Right lobe of liver (tissue), 4 donors: Measurements from ENCODE around the gene EBNA1BP2.

ENCODE experiments used
- CTCF ChIP-seq, 4 donors: fragments of 200-600 bp in 3 of 4; fragments of 450-650 bp in 1 of 4; IDR thresholded peaks; one replicate each; pipeline versions ENCODE4 v1.5.1 to v1.8.0; 2016 to 2022; ENCODE audit warnings: antibody characterized with exemption in 4 of 4, mild to moderate bottlenecking in 2 of 4
- POLR2A ChIP-seq: fragments of 450-650 bp; IDR thresholded peaks from one replicate; pipeline ENCODE4 v1.6.1; 2017; ENCODE audit warnings: antibody characterized with exemption, mild to moderate bottlenecking
- donor health status: DM: no; HTN: no; CAD: no.
- donor health status: DM: no; HTN: no; CAD: no.
- donor health status: DM: no; HTN: yes; CAD: no.

DNA sequence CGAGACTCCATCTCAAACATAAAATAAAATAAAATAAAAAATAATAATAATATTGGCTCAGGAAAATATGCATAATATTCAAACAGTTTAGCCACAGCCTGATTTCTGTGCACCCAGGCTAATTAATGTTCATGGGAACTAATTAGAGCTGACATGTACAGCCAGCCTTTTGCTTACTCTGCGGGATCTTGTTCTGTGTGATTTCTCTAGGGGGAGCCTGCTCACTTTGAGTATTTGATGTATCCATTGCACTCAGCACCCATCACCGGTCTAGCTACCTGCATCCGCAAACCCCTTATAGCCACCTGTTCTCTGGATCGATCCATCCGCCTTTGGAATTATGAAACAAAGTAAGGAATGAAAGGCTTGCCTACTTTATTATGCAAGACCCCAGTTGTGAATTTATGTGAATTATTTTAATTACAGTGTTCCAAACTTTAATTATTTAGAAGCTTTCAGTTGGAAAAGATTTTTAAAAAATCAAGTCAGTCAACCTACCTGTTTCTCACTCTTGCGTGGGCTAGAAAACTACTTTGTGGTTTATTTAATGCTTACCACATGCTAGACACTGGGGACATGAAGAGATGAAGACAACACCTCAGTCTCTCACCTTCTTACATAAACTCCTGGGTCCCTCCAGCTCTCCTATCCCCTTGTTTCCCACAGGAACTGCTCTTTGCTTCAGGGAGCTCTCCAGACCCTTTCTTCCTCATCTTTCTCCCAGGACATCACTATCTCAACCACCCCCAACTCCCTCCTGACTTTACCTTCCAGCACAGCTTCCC lies 25.4 kb upstream of the EBNA1BP2 start:
- TF ChIP-seq CTCF (IDR thresholded peaks at IDR 0.05), result no peak
- TF ChIP-seq POLR2A, result no peak
